HepG2 (cell line): ENCODE data around the gene TUBA4B. TPM values are rescaled to one million over a fixed set of nuclear protein-coding genes. Genes with fewer than 3 reads are reported as not detected.
A peak's percentile ranks its signal among the peaks of the same experiment; 100 is the strongest.

Source experiments
- EHMT2 ChIP-seq: fragments of 200-600 bp; sonication (generic); IDR thresholded peaks from 2 replicates; pipeline ENCODE4 v1.7.0; 2017; ENCODE audit warnings: antibody characterized with exemption, low read depth, low read length, borderline replicate concordance
- FOXA1 ChIP-seq, 2 experiments: fragments of 450-650 bp in 1 of 2; sonication (generic) in 1 of 2; formaldehyde crosslinking in 1 of 2; IDR thresholded peaks; 2 replicates each; pipeline versions ENCODE4 v1.4.0 to v1.6.1; 2016 to 2020; ENCODE audit warnings: missing genetic modification reagents in 1 of 2
- NAIF1 ChIP-seq: sonication (generic); formaldehyde crosslinking; IDR thresholded peaks from 2 replicates; pipeline ENCODE4 v1.5.0; 2020; ENCODE audit warnings: mild to moderate bottlenecking, missing genetic modification reagents, borderline replicate concordance
- RXRA ChIP-seq: sonication (generic); formaldehyde crosslinking; IDR thresholded peaks from 2 replicates; pipeline ENCODE4 v1.5.1; 2020; ENCODE audit warnings: missing genetic modification reagents
- TGIF2 ChIP-seq: IDR thresholded peaks from 2 replicates; pipeline ENCODE4 v1.6.1; 2016; ENCODE audit warnings: control low read depth, missing compliant biosample characterization
- ZNF20 ChIP-seq: sonication (generic); formaldehyde crosslinking; IDR thresholded peaks from 2 replicates; pipeline ENCODE4 v1.4.0; 2020; ENCODE audit warnings: mild to moderate bottlenecking, moderate library complexity, missing genetic modification reagents
- ZNF235 ChIP-seq: sonication (generic); formaldehyde crosslinking; IDR thresholded peaks from 2 replicates; pipeline ENCODE4 v1.8.1; 2023; ENCODE audit warnings: mild to moderate bottlenecking, missing genetic modification reagents, borderline replicate concordance
- ZNF33B ChIP-seq: sonication (generic); formaldehyde crosslinking; IDR thresholded peaks from 2 replicates; pipeline ENCODE4 v1.5.1; 2020; ENCODE audit warnings: mild to moderate bottlenecking, missing genetic modification reagents
- ZSCAN21 ChIP-seq: sonication (generic); formaldehyde crosslinking; IDR thresholded peaks from 2 replicates; pipeline ENCODE4 v1.8.0; 2022; ENCODE audit warnings: mild to moderate bottlenecking, missing genetic modification reagents, moderate library complexity, borderline replicate concordance
- polyA plus RNA-seq, 8 experiments: library from polyadenylated mRNA; depleted of rRNA in 3 of 8; stranded (reverse) in 7 of 8; unstranded in 1 of 8; fragments of >200 nt; fragmentation: Illumina TruSeq in 4 of 8; extraction: Trizol in 4 of 8; gene quantifications; 2 replicates each; pipeline versions ENCODE4 v1.2.1 to v1.2.3, GENCODE V29; 2011 to 2016; ENCODE audit warnings: low read depth in 4 of 8, missing spikeins in 1 of 8, mixed read lengths in 1 of 8; ENCODE audit not compliant: insufficient read depth in 1 of 8
- total RNA-seq, 5 experiments: library from RNA; depleted of rRNA; stranded (reverse); fragments of >200 nt; fragmentation: Illumina TruSeq; extraction: Trizol; gene quantifications; 2 replicates each; pipeline ENCODE4 v1.2.3, GENCODE V29; 2016; ENCODE audit warnings: low read depth in 1 of 5
- TF ChIP-seq, protein P1 (sequence below): sonication (generic); formaldehyde crosslinking; IDR thresholded peaks from 2 replicates; pipeline ENCODE4 v1.8.1; 2023; ENCODE audit warnings: mild to moderate bottlenecking, moderate library complexity, missing genetic modification reagents
- TF ChIP-seq, protein P2 (sequence below): IDR thresholded peaks from 2 replicates; pipeline ENCODE4 v1.6.1; 2012; ENCODE audit warnings: inconsistent platforms
- TF ChIP-seq, protein P3 (sequence below): IDR thresholded peaks from 2 replicates; pipeline ENCODE4 v1.6.1; 2016; ENCODE audit warnings: mild to moderate bottlenecking, missing biosample characterization, missing genetic modification reagents
- TF ChIP-seq, protein P4 (sequence below), 2 experiments: sonication (generic) in 1 of 2; formaldehyde crosslinking in 1 of 2; IDR thresholded peaks; 2 replicates each; pipeline versions ENCODE4 v1.6.1 to v1.9.0; 2014 to 2022; ENCODE audit warnings: antibody characterized with exemption in 1 of 2, borderline replicate concordance in 1 of 2, inconsistent platforms in 1 of 2, low read depth in 1 of 2, missing genetic modification reagents in 1 of 2
- TF ChIP-seq, protein P5 (sequence below): IDR thresholded peaks from 2 replicates; pipeline ENCODE4 v1.6.1; 2018; ENCODE audit warnings: missing genetic modification reagents, mild to moderate bottlenecking, missing compliant biosample characterization
- TF ChIP-seq, protein P6 (sequence below): sonication (generic); formaldehyde crosslinking; conservative IDR thresholded peaks from 2 replicates; pipeline ENCODE4 v1.8.0; 2022; ENCODE audit warnings: missing genetic modification reagents

TUBA4B gene
- total and polyA plus RNA-seq, 2 of the 13 experiments (the other 11 are each of a cell fraction or from before 2014, with no cell fraction given): 0.18 to 0.22 TPM

DNA sequence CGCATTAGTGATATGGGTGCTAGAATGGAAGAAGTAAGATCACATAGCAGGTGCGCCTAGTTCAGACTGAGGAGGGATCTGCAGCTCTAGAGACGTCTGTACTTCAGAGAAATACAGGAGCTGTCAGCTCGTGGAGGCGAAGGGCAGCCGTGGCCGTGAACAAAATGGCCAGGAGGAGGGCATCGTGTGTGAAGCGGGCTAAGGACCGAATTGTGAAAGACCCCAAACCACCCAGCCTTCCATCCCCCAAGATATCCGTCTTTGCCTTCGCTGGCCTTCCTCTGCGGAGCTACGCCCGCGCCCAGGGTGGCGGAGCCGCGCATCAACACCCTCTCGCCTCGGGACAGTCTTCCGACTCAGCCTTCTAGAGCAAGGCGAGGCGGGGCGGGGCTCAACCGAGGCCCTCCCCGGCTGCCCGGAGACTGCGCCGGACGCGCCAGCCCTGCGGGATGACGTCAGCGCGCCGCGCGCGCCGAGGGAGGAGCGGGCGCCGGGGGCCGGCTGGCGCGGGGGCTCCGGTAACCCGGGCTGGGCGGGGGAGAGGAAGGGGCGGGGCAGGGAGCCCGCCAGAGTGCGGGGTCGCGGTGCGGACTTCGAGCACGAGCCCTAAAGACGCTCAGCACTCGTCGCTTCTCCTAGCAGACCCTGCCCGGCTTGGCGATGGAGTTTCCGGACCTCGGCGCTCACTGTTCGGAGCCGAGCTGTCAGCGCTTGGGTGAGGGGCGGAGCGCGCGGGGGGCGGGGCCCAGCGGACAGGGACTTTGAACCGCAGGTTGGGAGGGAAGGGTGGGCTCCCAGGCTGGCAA lies 46.5 kb upstream of the TUBA4B start, which contains the start of gene ZFAND2B (continued):
- no peak for TF ChIP-seq FOXA1 (IDR thresholded peaks at IDR 0.05)
- no peak; the same call in 1 of the 2 replicates for TF ChIP-seq FOXA1 (CRISPR knock-in tag; IDR thresholded peaks at IDR 0.05)
- TF ChIP-seq, protein P1, sequence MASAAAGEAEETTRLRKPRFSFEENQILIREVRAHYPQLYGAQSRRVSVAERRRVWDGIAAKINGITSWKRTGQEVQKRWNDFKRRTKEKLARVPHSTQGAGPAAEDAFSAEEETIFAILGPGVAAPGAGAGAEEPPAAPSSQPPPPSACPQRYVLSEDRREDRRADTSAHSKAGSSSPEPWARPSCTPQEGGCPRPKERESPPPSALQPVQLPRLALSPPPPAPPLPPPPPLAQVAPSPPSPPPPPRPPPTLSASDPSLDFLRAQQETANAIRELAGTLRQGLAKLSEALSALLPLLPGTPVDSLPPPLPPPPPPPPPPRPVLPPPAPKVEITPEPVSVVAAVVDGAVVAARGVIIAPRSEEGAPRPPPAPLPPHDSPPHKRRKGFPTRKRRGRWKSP (CRISPR knock-in tag): no peak; the same call in 1 of the 2 replicates
- TF ChIP-seq ZNF33B (CRISPR knock-in tag): no peak
- no peak for TF ChIP-seq ZNF20
- TF ChIP-seq, protein P2, sequence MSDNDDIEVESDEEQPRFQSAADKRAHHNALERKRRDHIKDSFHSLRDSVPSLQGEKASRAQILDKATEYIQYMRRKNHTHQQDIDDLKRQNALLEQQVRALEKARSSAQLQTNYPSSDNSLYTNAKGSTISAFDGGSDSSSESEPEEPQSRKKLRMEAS: peak; percentile 88; the same call in 1 of the 2 replicates
- peak; percentile 57; the same call in 1 of the 2 replicates for TF ChIP-seq NAIF1 (CRISPR knock-in tag)
- TF ChIP-seq, protein P3, sequence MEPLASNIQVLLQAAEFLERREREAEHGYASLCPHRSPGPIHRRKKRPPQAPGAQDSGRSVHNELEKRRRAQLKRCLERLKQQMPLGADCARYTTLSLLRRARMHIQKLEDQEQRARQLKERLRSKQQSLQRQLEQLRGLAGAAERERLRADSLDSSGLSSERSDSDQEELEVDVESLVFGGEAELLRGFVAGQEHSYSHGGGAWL: peak; percentile 69
- no peak; the same call in 1 of the 2 replicates for TF ChIP-seq TGIF2
- 0 out of 2 replicates have a peak, but pooled peaks have one; percentile 73 for TF ChIP-seq RXRA (CRISPR knock-in tag)
- TF ChIP-seq ZSCAN21 (CRISPR knock-in tag): peak; percentile 91
- no peak for TF ChIP-seq EHMT2
- peak; percentile 87; the same call in 1 of the 2 replicates for TF ChIP-seq ZNF235 (CRISPR knock-in tag)
- TF ChIP-seq, protein P4, sequence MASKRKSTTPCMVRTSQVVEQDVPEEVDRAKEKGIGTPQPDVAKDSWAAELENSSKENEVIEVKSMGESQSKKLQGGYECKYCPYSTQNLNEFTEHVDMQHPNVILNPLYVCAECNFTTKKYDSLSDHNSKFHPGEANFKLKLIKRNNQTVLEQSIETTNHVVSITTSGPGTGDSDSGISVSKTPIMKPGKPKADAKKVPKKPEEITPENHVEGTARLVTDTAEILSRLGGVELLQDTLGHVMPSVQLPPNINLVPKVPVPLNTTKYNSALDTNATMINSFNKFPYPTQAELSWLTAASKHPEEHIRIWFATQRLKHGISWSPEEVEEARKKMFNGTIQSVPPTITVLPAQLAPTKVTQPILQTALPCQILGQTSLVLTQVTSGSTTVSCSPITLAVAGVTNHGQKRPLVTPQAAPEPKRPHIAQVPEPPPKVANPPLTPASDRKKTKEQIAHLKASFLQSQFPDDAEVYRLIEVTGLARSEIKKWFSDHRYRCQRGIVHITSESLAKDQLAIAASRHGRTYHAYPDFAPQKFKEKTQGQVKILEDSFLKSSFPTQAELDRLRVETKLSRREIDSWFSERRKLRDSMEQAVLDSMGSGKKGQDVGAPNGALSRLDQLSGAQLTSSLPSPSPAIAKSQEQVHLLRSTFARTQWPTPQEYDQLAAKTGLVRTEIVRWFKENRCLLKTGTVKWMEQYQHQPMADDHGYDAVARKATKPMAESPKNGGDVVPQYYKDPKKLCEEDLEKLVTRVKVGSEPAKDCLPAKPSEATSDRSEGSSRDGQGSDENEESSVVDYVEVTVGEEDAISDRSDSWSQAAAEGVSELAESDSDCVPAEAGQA (IDR thresholded peaks at IDR 0.05; ENCODE audit: low read depth): peak; percentile 31; the same call in 1 of the 2 replicates
- TF ChIP-seq, protein P4 (CRISPR knock-in tag; IDR thresholded peaks at IDR 0.05; ENCODE audit: borderline replicate concordance): no peak
- TF ChIP-seq, protein P5, sequence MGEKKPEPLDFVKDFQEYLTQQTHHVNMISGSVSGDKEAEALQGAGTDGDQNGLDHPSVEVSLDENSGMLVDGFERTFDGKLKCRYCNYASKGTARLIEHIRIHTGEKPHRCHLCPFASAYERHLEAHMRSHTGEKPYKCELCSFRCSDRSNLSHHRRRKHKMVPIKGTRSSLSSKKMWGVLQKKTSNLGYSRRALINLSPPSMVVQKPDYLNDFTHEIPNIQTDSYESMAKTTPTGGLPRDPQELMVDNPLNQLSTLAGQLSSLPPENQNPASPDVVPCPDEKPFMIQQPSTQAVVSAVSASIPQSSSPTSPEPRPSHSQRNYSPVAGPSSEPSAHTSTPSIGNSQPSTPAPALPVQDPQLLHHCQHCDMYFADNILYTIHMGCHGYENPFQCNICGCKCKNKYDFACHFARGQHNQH (CRISPR knock-in tag): peak; percentile 83; the same call in 1 of the 2 replicates
- TF ChIP-seq, protein P6, sequence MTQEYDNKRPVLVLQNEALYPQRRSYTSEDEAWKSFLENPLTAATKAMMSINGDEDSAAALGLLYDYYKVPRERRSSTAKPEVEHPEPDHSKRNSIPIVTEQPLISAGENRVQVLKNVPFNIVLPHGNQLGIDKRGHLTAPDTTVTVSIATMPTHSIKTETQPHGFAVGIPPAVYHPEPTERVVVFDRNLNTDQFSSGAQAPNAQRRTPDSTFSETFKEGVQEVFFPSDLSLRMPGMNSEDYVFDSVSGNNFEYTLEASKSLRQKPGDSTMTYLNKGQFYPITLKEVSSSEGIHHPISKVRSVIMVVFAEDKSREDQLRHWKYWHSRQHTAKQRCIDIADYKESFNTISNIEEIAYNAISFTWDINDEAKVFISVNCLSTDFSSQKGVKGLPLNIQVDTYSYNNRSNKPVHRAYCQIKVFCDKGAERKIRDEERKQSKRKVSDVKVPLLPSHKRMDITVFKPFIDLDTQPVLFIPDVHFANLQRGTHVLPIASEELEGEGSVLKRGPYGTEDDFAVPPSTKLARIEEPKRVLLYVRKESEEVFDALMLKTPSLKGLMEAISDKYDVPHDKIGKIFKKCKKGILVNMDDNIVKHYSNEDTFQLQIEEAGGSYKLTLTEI (CRISPR knock-in tag): no peak
